ENCODE data around the gene WDFY4. TPM values are rescaled to one million over a fixed set of nuclear protein-coding genes. Genes with fewer than 3 reads are reported as not detected.

Gene WDFY4
- total RNA-seq, 4 donors from 2014 or later: 5.0 to 16.5 (median 8.8) TPM

- Histone ChIP-seq H3K36me3 (no peaks in the 10 kb centered on the region), H3K4me1 (peaks cover 0 to 7% (median 0%) of the 10 kb centered on the region in 4 donors), H3K27me3 (no peaks in the 10 kb centered on the region), H3K4me3 (no peak overlapping the region), H3K27ac (no peak overlapping the region), H3K9me3 (no peaks in the 10 kb centered on the region)
- no peak for DNase-seq (ENCODE audit: low spot score in 2 of 2)
- 77 to 84% methylated on average over 10 of the region's 10 CpGs for WGBS, 2 donors
- no peak for TF ChIP-seq CTCF (IDR thresholded peaks at IDR 0.05)
- no peak for TF ChIP-seq EP300 (IDR thresholded peaks at IDR 0.05)
These were observed 105.1 kb downstream of the WDFY4 start for GRCh38 chr10:48789486-48790456.

- Histone ChIP-seq H3K9me3 (no peaks in the 10 kb centered on the region), H3K27ac (no peak overlapping the region), H3K27me3 (no peaks in the 10 kb centered on the region), H3K4me1 (peaks cover 0 to 7% (median 0%) of the 10 kb centered on the region in 4 donors), H3K4me3 (no peak overlapping the region), H3K36me3 (no peaks in the 10 kb centered on the region)
- WGBS, 2 donors: 92% methylated on average over 8 of the region's 8 CpGs
- DNase-seq (ENCODE audit: low spot score in 2 of 2): no peak
- no peak for TF ChIP-seq EP300 (IDR thresholded peaks at IDR 0.05)
- TF ChIP-seq POLR2A (IDR thresholded peaks at IDR 0.05): no peak
- TF ChIP-seq CTCF (IDR thresholded peaks at IDR 0.05): no peak
These were observed 105.9 kb downstream of the WDFY4 start for GRCh38 chr10:48790457-48791044.

GRCh38 chr10:48791267-48791928 lies 106.7 kb downstream of the WDFY4 start:
- H3K4me1 ChIP-seq: peaks cover 0 to 7% (median 0%) of the 10 kb centered on the region in 4 donors
- no peak for DNase-seq (ENCODE audit: low spot score in 2 of 2)
- no peak overlapping the region for H3K27ac ChIP-seq
- no peaks in the 10 kb centered on the region for H3K9me3 ChIP-seq
- no peak overlapping the region for H3K4me3 ChIP-seq
- TF ChIP-seq EP300 (IDR thresholded peaks at IDR 0.05): no peak
- no peak for TF ChIP-seq CTCF (IDR thresholded peaks at IDR 0.05)
- TF ChIP-seq POLR2A (IDR thresholded peaks at IDR 0.05): no peak
- 79 to 83% methylated on average over 6 of the region's 6 CpGs for WGBS, 2 donors
- H3K27me3 ChIP-seq: no peaks in the 10 kb centered on the region
- H3K36me3 ChIP-seq: no peaks in the 10 kb centered on the region

- Histone ChIP-seq H3K27me3 (no peaks in the 10 kb centered on the region), H3K4me1 (peaks cover 0 to 7% (median 0%) of the 10 kb centered on the region in 4 donors), H3K9me3 (no peaks in the 10 kb centered on the region), H3K27ac (no peak overlapping the region), H3K36me3 (no peaks in the 10 kb centered on the region), H3K4me3 (no peak overlapping the region)
- TF ChIP-seq CTCF (IDR thresholded peaks at IDR 0.05) (no peak), POLR2A (IDR thresholded peaks at IDR 0.05) (no peak), EP300 (IDR thresholded peaks at IDR 0.05) (no peak)
- WGBS, 2 donors: 65 to 70% methylated on average over 3 of the region's 3 CpGs
- no peak for DNase-seq (ENCODE audit: low spot score in 2 of 2)
These were observed 107.4 kb downstream of the WDFY4 start for GRCh38 chr10:48792121-48792520.
